ENCODE measurements around the gene ETS1. TPM values are rescaled to one million over a fixed set of nuclear protein-coding genes. Genes with fewer than 3 reads are reported as not detected.

ETS1 gene
- polyA plus RNA-seq, 1 donor from 2014 or later, result 192 TPM

DNA sequence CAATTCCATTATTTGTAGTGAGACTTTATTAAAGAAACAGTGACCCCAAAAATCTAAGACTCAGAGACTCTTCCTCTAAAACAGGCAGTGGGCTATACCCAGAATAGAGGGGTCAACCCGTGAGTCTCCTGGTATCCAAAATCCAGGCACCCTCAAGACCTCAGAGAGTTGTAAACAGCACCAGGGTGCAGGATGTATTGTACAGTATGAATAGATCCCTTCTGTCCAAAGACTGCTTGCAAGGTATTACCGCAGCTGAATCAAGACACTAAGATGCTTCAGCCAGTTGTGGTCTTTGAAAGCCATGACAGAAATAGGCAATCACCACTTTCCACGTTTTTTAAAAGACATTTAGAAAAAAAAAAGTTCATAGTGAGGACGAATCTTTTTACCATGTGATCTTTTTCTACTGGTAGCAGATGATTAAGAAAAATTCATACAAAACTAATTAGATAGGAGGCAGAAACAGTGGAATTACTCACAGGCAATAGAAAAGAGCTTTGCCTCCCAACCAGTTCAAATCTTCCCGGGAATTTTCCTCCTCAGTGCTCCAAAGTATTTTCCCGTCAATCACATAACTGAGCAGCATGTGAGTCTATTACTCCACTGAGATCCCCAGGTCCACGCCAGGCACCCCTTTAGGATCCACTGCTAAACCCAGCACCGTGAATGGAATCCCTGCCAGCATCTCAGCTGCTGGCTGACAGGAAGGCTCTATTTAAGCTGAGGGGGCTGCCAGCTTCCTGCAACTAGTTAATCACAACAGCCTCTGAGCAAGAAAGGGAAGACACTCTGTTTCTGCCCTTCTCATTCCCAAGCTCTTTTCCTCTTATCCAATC lies 113.1 kb downstream of the ETS1 start:
- Mint-ChIP-seq H3K9me3 (no peaks in the 10 kb centered on the region), H3K4me3 (peak overlapping the region; percentile 54 to 89 (median 66)), H3K36me3 (peaks cover 27% of the 10 kb centered on the region), H3K27me3 (no peaks in the 10 kb centered on the region), H3K4me1 (peaks cover 85 to 90% (median 87%) of the 10 kb centered on the region in 3 donors), H3K27ac (peak overlapping the region; percentile 93 to 98 (median 97))

DNA sequence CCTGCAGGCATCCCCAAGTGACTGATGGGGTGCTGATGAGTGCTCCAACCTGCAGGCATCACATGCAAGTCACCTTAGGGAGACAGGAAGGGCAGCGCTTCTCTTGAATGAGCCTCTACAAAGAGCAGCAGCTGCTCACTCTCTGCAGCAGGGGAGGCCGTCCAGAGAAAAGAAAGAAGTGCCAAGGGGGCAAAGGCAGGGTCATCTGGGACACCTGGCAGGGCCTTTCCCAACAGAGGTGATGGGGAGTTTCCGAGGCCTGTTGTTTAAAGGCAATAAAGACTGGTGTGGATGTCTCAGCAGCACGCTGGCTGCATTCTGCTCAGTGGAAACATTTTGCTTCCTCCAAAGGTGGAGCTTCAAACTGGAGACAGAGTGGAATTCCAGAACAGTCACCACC lies 113.7 kb downstream of the ETS1 start:
- peak overlapping the region; percentile 93 to 98 (median 97) for H3K27ac Mint-ChIP-seq
- H3K27me3 Mint-ChIP-seq, result no peaks in the 10 kb centered on the region
- H3K4me1 Mint-ChIP-seq, result peaks cover 87 to 90% (median 87%) of the 10 kb centered on the region in 3 donors
- no peaks in the 10 kb centered on the region for H3K9me3 Mint-ChIP-seq
- H3K4me3 Mint-ChIP-seq, result peak overlapping the region; percentile 54 to 89 (median 66)
- H3K36me3 Mint-ChIP-seq, result peaks cover 27% of the 10 kb centered on the region

DNA sequence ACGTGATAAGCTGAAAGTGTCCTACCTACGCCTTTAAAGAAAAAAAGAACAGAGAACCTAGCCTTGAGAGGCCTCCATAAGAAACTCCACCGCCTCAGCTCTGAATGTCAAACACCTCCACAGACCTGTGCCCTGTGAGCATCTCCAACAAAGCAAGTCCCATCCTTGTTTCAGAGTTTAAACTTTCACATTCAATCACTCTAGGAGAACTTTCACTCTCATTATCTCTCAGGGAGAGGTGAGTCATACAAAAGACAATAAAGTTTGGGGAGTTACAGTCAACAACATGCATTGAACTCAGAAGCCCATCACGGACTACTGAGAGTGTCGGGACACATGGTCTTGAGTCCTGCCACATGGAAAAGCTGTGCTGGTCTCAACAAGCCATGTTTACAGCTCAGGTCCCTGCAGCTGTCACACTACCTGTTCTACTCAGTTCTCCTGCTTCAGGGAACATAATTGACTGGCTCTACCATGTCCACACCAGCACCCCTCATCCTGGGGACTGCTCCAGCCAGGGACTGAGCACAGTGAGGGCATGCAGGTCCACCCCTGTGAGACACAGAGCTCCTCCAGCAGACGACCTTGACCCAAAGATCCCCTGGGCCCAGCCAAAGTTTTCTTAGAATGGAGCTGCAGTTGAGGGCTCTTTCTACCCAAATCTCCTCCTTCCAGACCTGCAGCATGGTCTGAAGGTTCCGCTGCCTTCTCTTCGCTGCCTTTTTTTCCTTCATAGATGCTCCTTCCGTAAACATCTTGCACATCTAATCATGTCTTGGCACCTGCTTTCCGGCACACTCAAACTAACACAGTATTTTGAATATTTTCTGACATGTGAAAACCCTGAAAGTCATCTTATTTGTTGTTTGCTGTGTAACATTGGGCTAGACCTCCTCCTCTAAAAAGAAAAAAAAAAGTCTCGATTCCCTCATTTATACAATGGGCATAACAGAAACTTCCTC lies 114.9 kb downstream of the ETS1 start:
- H3K27me3 Mint-ChIP-seq, result no peaks in the 10 kb centered on the region
- peaks cover 85 to 92% (median 85%) of the 10 kb centered on the region in 3 donors for H3K4me1 Mint-ChIP-seq
- H3K36me3 Mint-ChIP-seq, result peaks cover 21% of the 10 kb centered on the region
- H3K9me3 Mint-ChIP-seq, result no peaks in the 10 kb centered on the region
- peak overlapping the region; percentile 49 to 89 (median 68) for H3K4me3 Mint-ChIP-seq
- H3K27ac Mint-ChIP-seq, result peak overlapping the region; percentile 93 to 98 (median 97)

DNA sequence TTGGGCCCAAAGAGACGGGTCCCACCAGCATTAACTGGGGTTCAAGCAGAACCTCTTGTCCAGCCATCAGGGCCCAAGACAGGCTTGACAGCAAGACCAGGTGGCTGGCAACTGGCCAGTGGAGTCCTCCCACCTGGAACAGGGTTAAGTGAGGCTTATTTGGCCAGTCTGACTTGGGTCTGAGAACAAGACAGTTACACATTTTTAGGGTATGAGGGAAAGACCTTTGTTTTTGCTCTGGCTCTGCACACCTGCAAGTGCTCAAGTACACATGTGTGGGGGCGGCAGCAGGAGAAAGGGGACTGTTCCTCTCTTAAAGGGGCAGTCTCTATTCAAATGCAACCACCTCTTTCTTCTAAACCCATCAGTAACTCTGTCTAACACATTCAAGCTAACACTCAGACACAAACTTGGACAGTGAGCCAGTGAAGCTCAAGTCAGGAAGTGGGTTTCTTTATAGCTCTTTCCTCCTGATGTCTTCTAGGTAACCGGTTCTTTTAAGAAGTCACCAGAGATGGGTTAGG lies 116.2 kb downstream of the ETS1 start:
- H3K4me3 Mint-ChIP-seq, result peak overlapping the region; percentile 64 to 89 (median 70)
- H3K27ac Mint-ChIP-seq, result peak overlapping the region; percentile 93 to 98 (median 97)
- H3K9me3 Mint-ChIP-seq, result no peaks in the 10 kb centered on the region
- H3K4me1 Mint-ChIP-seq, result peaks cover 75 to 87% (median 76%) of the 10 kb centered on the region in 3 donors
- peaks cover 18% of the 10 kb centered on the region for H3K36me3 Mint-ChIP-seq
- H3K27me3 Mint-ChIP-seq, result no peaks in the 10 kb centered on the region

DNA sequence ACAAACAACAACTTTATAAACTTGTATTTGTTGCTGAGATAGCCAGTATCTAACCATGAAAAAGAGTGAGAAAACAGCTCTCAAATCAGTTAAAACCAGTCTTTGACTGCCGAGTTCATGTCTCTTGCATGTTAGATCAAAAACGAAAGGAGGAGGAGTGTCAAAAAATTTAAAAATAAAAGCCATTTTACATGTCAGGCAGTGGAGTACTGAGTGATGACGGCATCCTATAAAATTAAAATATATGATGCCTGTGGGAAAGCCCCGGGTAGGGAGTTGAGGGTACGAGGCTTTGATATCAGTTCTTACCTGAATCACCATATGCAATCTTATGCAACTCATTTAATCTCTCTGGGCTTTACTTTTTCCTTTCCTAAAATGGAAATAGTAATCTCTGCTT lies 117.3 kb downstream of the ETS1 start:
- H3K27me3 Mint-ChIP-seq, result no peaks in the 10 kb centered on the region
- H3K9me3 Mint-ChIP-seq, result no peaks in the 10 kb centered on the region
- peaks cover 12% of the 10 kb centered on the region for H3K36me3 Mint-ChIP-seq
- peaks cover 74 to 90% (median 76%) of the 10 kb centered on the region in 3 donors for H3K4me1 Mint-ChIP-seq
- peak overlapping the region; percentile 89 to 95 (median 90) for H3K27ac Mint-ChIP-seq
- peak overlapping the region; percentile 46 to 92 (median 70) for H3K4me3 Mint-ChIP-seq

DNA sequence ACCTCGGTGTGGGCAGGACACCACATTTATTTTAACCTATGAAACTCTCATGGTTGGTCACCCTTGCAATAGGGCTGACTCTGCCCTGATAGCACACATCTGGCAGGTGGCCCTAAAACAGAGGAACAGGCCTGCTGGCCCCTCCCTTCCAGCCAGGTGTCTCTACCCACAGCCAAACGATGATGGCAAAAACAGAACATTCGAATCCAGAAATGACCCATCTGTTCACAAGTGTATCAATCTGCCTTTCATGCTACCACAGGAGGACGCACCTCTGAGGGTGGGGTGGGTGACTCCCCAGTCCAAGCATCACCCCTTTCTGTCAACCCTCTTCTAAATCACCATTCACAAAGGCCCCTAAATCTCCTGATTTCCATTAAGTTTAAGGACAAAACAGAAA lies 118.1 kb downstream of the ETS1 start:
- Mint-ChIP-seq H3K27me3 (no peaks in the 10 kb centered on the region), H3K4me3 (peak overlapping the region; percentile 67 to 92 (median 80)), H3K36me3 (peaks cover 8% of the 10 kb centered on the region), H3K4me1 (peaks cover 73 to 89% (median 73%) of the 10 kb centered on the region in 3 donors), H3K27ac (peak overlapping the region; percentile 89 to 95 (median 90)), H3K9me3 (no peaks in the 10 kb centered on the region)

DNA sequence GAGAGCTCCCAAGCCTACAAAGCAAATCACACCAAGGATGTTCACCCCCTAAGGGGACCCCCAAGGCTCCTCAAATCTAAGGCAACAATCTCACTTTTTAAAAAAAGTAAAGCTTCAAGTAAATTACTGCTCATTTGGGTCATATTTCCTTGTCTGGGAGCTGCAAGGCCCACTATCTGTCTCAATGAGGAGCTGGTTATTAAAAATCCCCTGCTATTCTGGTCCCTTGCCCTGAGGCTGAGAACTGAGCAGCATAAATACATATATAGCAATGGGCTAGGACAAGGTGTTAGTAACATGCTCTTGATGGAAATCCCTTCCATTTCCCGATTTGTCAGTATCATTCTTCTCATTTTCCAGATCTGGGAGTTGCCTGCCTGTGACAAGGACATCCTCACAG lies 119.2 kb downstream of the ETS1 start:
- peaks cover 68 to 89% (median 71%) of the 10 kb centered on the region in 3 donors for H3K4me1 Mint-ChIP-seq
- peak overlapping the region; percentile 85 to 90 (median 89) for H3K27ac Mint-ChIP-seq
- peaks cover 7% of the 10 kb centered on the region for H3K36me3 Mint-ChIP-seq
- no peaks in the 10 kb centered on the region for H3K27me3 Mint-ChIP-seq
- H3K4me3 Mint-ChIP-seq, result peak overlapping the region in 3 of 4 donors; percentile 77 to 92 (median 83)
- H3K9me3 Mint-ChIP-seq, result no peaks in the 10 kb centered on the region

DNA sequence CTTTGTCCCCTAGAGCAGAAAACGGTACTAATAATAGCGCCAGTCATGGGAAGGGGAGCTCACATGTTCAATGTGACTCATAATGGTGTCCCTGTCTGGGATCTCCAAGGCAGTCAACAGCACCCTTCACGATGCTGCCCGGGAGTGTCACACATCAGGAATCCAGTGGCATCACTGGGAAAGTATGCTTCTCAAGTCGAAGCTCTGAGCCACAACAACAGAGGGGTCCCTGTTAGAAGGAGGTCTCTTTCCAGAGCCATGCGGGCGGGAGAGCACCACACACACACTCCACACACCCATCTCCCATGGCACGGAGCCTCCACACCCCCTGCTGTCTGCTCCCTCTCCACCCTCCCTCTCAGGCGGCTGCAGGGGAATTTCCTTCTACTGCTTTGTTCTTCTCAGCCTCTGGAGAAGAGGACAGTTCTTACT lies 119.7 kb downstream of the ETS1 start:
- Mint-ChIP-seq H3K27ac (peak overlapping the region; percentile 11 to 90 (median 85)), H3K36me3 (peaks cover 7% of the 10 kb centered on the region), H3K27me3 (no peaks in the 10 kb centered on the region), H3K4me3 (peak overlapping the region in 2 of 4 donors; percentile 61 to 83), H3K9me3 (no peaks in the 10 kb centered on the region), H3K4me1 (peaks cover 68 to 89% (median 69%) of the 10 kb centered on the region in 3 donors)

DNA sequence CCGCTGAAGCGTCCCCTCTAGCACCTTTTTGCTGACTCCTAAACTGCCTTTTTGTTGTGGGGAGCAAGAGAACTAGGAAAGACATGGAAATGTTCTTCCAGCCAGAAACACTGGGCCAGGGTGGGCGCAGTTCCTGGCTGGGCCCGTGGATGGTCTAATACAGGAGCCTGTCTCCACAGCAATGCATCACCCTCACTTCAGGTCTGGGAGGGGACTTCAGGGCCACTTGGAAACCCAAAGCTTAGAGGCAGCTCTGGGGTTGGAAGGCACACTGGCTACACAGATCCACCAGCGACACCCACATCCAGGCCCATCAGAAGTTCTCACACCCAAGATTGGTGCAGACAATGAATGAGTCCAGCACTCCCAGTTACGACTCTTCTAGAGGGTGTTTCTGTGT lies 120.3 kb downstream of the ETS1 start:
- H3K9me3 Mint-ChIP-seq, result no peaks in the 10 kb centered on the region
- peaks cover 9% of the 10 kb centered on the region for H3K36me3 Mint-ChIP-seq
- peaks cover 64 to 84% (median 64%) of the 10 kb centered on the region in 3 donors for H3K4me1 Mint-ChIP-seq
- peak overlapping the region in 1 of 4 donors; percentile 61 for H3K4me3 Mint-ChIP-seq
- no peaks in the 10 kb centered on the region for H3K27me3 Mint-ChIP-seq
- peak overlapping the region; percentile 11 to 83 (median 53) for H3K27ac Mint-ChIP-seq

DNA sequence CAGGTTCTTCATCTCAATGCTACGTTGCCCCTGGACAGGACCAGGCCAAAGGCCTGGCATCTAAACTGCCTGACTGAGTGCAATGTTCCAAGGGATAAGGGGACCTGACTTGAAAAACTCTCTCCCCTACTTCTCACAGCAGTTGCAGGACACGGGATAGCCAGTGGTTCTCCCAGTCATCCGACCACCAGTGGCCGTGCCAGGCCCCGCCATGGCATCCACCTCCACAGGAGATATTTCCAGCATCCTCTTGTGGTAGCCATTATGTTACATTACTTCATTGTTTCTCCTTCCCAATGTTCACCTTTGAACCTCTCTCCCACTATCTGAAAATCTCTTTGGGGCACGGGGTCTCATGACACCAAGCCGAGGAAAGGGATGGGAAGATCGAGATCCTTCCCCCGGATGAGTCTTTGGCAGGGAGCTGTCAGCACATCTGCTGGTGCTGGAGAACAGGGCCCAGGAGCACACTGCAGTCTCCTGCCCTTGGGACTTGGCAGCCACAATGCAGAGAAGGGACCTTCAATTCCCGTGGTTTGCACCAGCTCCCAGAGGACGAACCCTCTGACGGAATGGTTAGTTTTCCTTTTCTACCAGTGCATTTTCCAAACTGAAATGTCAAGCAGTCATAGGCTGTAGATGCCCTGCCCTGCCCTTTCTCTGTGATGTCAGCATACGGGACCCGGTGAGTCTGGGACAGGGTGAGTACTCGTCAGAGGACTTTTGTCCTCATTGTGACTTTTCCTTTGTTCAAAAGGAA lies 121.2 kb downstream of the ETS1 start:
- Mint-ChIP-seq H3K27ac (peak overlapping the region; percentile 65 to 88 (median 83)), H3K9me3 (no peaks in the 10 kb centered on the region), H3K4me1 (peaks cover 55 to 77% (median 59%) of the 10 kb centered on the region in 3 donors), H3K4me3 (peak overlapping the region in 2 of 4 donors; percentile 37 to 43), H3K36me3 (peaks cover 14% of the 10 kb centered on the region), H3K27me3 (no peaks in the 10 kb centered on the region)

DNA sequence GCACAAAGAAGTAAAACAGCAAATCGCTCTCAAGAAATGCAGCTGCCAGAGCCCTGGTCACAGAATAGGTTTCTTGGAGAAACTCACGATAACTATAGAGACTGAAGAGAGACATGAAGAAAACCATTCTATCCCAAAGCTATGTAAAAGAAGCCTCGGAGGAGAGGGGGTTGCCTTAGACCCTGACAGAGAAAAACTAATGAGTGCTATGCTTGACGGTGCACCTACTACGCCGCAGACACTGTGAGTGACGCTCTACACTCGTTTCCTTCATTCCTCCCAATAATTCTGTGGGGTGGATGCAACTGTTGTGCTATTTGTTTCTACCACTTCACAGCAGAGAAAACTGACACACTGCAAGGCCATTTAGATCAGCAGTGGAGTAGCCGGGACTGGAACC lies 121.8 kb downstream of the ETS1 start:
- H3K27ac Mint-ChIP-seq, result peak overlapping the region in 2 of 3 donors; percentile 65 to 88
- H3K9me3 Mint-ChIP-seq, result no peaks in the 10 kb centered on the region
- peaks cover 51 to 76% (median 61%) of the 10 kb centered on the region in 3 donors for H3K4me1 Mint-ChIP-seq
- peak overlapping the region in 1 of 4 donors; percentile 60 for H3K4me3 Mint-ChIP-seq
- H3K27me3 Mint-ChIP-seq, result no peaks in the 10 kb centered on the region
- H3K36me3 Mint-ChIP-seq, result peaks cover 14% of the 10 kb centered on the region

DNA sequence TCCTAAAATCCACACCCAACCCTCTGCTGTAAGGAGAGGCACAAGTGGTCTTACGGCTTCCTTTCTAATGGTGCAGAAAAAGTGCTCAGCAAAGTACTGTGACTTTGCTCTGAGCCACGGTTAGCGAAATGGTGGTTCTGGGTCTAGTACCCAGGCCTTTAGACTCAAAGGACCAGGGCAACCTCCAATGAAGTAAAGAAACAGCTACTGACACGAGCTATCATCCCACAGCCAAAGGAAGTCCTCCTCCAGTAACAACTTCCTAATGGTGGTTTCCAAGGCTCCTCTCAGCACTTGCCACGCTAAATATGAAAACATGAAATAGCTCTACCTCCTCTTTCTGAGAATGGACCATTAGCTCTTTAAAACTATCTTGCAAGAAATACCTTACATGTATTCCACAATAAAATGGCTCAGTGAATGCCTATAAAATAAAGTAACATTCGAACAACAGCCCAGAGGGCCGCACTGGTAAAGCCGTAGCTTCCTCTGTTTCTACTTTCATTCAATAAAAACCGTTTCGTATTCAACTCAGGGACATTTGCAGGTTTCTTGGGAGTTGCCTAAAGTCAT lies 122.4 kb downstream of the ETS1 start:
- Mint-ChIP-seq H3K4me3 (peak overlapping the region in 3 of 4 donors; percentile 4 to 80 (median 27)), H3K4me1 (peaks cover 49 to 74% (median 65%) of the 10 kb centered on the region in 3 donors), H3K27ac (peak overlapping the region; percentile 65 to 77 (median 73)), H3K9me3 (no peaks in the 10 kb centered on the region), H3K27me3 (no peaks in the 10 kb centered on the region), H3K36me3 (peaks cover 14% of the 10 kb centered on the region)

DNA sequence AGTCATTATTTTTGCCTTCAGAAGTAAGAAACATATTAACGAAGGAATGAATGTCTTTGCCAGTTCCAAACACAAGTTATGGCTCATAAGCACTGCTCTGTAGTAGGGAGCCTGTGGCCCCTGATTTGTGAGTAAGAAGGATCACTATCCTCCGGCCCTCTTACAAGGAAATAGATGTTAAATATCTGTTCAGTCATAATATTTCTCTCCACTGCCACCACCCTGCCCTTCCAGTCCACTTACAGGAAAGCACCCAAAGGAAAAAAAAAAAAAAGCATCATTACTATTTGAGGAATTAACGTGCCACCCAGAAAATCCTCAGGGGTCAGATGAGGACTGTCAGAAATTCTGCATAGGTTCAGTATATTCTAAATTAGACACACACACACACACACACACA lies 123.4 kb downstream of the ETS1 start:
- Mint-ChIP-seq H3K27me3 (no peaks in the 10 kb centered on the region), H3K9me3 (no peaks in the 10 kb centered on the region), H3K27ac (peak overlapping the region in 2 of 3 donors; percentile 65 to 89), H3K36me3 (peaks cover 14% of the 10 kb centered on the region), H3K4me1 (peaks cover 39 to 64% (median 55%) of the 10 kb centered on the region in 3 donors), H3K4me3 (peak overlapping the region in 2 of 4 donors; percentile 63 to 71)
